HepG2 (cell line): ENCODE data around the gene SLTM. TPM values are rescaled to one million over a fixed set of nuclear protein-coding genes. Genes with fewer than 3 reads are reported as not detected.

ENCODE experiments used
- ASH2L ChIP-seq: fragments of 300-600, 200-600 bp; sonication (generic); IDR thresholded peaks from 2 replicates; pipeline ENCODE4 v1.7.0; 2017; ENCODE audit warnings: low read depth, mild to moderate bottlenecking, moderate library complexity, mixed read lengths, low read length; ENCODE audit not compliant: insufficient read length
- HMGA1 ChIP-seq: sonication (generic); formaldehyde crosslinking; conservative IDR thresholded peaks from 2 replicates; pipeline ENCODE4 v1.4.0; 2020; ENCODE audit warnings: missing genetic modification reagents
- IKZF4 ChIP-seq: sonication (generic); formaldehyde crosslinking; IDR thresholded peaks from 2 replicates; pipeline ENCODE4 v1.5.1; 2020; ENCODE audit warnings: borderline replicate concordance, mild to moderate bottlenecking, low read depth, missing genetic modification reagents; ENCODE audit errors: not compliant biosample characterization
- ISL2 ChIP-seq: sonication (generic); formaldehyde crosslinking; IDR thresholded peaks from 2 replicates; pipeline ENCODE4 v1.5.0; 2020; ENCODE audit warnings: missing genetic modification reagents
- KLF11 ChIP-seq: IDR thresholded peaks from 2 replicates; pipeline ENCODE4 v1.6.1; 2016; ENCODE audit warnings: missing compliant biosample characterization
- MLLT10 ChIP-seq: sonication (generic); formaldehyde crosslinking; IDR thresholded peaks from 2 replicates; pipeline ENCODE4 v1.4.0; 2020; ENCODE audit warnings: missing genetic modification reagents
- PHF5A ChIP-seq: IDR thresholded peaks from one replicate; pipeline ENCODE4 v1.6.1; 2018; ENCODE audit warnings: low read depth, missing genetic modification reagents; ENCODE audit not compliant: unreplicated experiment
- RFXAP ChIP-seq: sonication (generic); formaldehyde crosslinking; IDR thresholded peaks from 2 replicates; pipeline ENCODE4 v1.4.0; 2020; ENCODE audit warnings: missing genetic modification reagents, borderline replicate concordance
- SAFB2 ChIP-seq: sonication (generic); formaldehyde crosslinking; IDR thresholded peaks from 2 replicates; pipeline ENCODE4 v1.5.1; 2020; ENCODE audit warnings: missing genetic modification reagents, low read depth, mild to moderate bottlenecking, borderline replicate concordance
- SALL1 ChIP-seq: sonication (generic); formaldehyde crosslinking; IDR thresholded peaks from 2 replicates; pipeline ENCODE4 v1.8.0; 2022; ENCODE audit warnings: mild to moderate bottlenecking, missing genetic modification reagents
- SETDB1 ChIP-seq: sonication (generic); formaldehyde crosslinking; IDR thresholded peaks from 2 replicates; pipeline ENCODE4 v1.5.1; 2020; ENCODE audit warnings: missing genetic modification reagents, mild to moderate bottlenecking, borderline replicate concordance
- SIN3B ChIP-seq: fragments of 150-350 bp; IDR thresholded peaks from 2 replicates; pipeline ENCODE4 v1.6.1; 2014; ENCODE audit warnings: low read length
- TFE3 ChIP-seq: IDR thresholded peaks from 2 replicates; pipeline ENCODE4 v1.6.1; 2016
- ZNF121 ChIP-seq: sonication (generic); formaldehyde crosslinking; IDR thresholded peaks from 2 replicates; pipeline ENCODE4 v1.5.0; 2020; ENCODE audit warnings: mild to moderate bottlenecking, missing genetic modification reagents
- ZNF235 ChIP-seq: sonication (generic); formaldehyde crosslinking; IDR thresholded peaks from 2 replicates; pipeline ENCODE4 v1.8.1; 2023; ENCODE audit warnings: mild to moderate bottlenecking, missing genetic modification reagents, borderline replicate concordance
- ZNF589 ChIP-seq: sonication (generic); formaldehyde crosslinking; conservative IDR thresholded peaks from 2 replicates; pipeline ENCODE4 v1.8.0; 2022; ENCODE audit warnings: mild to moderate bottlenecking, moderate library complexity, missing genetic modification reagents
- ZNF619 ChIP-seq: sonication (generic); formaldehyde crosslinking; IDR thresholded peaks from 2 replicates; pipeline ENCODE4 v1.4.0; 2020; ENCODE audit warnings: mild to moderate bottlenecking, missing genetic modification reagents
- ZNF850 ChIP-seq: sonication (generic); formaldehyde crosslinking; conservative IDR thresholded peaks from 2 replicates; pipeline ENCODE4 v1.9.0; 2021; ENCODE audit warnings: mild to moderate bottlenecking, missing genetic modification reagents
- polyA plus RNA-seq, 8 experiments: library from polyadenylated mRNA; depleted of rRNA in 3 of 8; stranded (reverse) in 7 of 8; unstranded in 1 of 8; fragments of >200 nt; fragmentation: Illumina TruSeq in 4 of 8; extraction: Trizol in 4 of 8; gene quantifications; 2 replicates each; pipeline versions ENCODE4 v1.2.1 to v1.2.3, GENCODE V29; 2011 to 2016; ENCODE audit warnings: low read depth in 4 of 8, missing spikeins in 1 of 8, mixed read lengths in 1 of 8; ENCODE audit not compliant: insufficient read depth in 1 of 8
- total RNA-seq, 5 experiments: library from RNA; depleted of rRNA; stranded (reverse); fragments of >200 nt; fragmentation: Illumina TruSeq; extraction: Trizol; gene quantifications; 2 replicates each; pipeline ENCODE4 v1.2.3, GENCODE V29; 2016; ENCODE audit warnings: low read depth in 1 of 5
- TF ChIP-seq, protein P1 (sequence below): sonication (generic); formaldehyde crosslinking; IDR thresholded peaks from 2 replicates; pipeline ENCODE4 v1.4.0; 2020; ENCODE audit warnings: missing genetic modification reagents
- TF ChIP-seq, protein P2 (sequence below): IDR thresholded peaks from 2 replicates; pipeline ENCODE4 v1.6.1; 2016; ENCODE audit warnings: missing biosample characterization, missing genetic modification reagents, low read depth
- TF ChIP-seq, protein P3 (sequence below): sonication (generic); formaldehyde crosslinking; IDR thresholded peaks from 2 replicates; pipeline ENCODE4 v1.8.0; 2022; ENCODE audit warnings: mild to moderate bottlenecking, missing genetic modification reagents

SLTM gene
- total and polyA plus RNA-seq, 2 of the 13 experiments (the other 11 are each of a cell fraction or from before 2014, with no cell fraction given): 22.0 to 64.2 TPM

- peak; percentile 44; the same call in 1 of the 2 replicates for TF ChIP-seq TFE3
- TF ChIP-seq SAFB2 (CRISPR knock-in tag): peak; percentile 80; the same call in 1 of the 2 replicates
- TF ChIP-seq ZNF121: no peak
- TF ChIP-seq ZNF850 (CRISPR knock-in tag): no peak
- TF ChIP-seq ZNF589 (CRISPR knock-in tag): peak; percentile 88
- peak; percentile 67 for TF ChIP-seq IKZF4
- TF ChIP-seq, protein P1, sequence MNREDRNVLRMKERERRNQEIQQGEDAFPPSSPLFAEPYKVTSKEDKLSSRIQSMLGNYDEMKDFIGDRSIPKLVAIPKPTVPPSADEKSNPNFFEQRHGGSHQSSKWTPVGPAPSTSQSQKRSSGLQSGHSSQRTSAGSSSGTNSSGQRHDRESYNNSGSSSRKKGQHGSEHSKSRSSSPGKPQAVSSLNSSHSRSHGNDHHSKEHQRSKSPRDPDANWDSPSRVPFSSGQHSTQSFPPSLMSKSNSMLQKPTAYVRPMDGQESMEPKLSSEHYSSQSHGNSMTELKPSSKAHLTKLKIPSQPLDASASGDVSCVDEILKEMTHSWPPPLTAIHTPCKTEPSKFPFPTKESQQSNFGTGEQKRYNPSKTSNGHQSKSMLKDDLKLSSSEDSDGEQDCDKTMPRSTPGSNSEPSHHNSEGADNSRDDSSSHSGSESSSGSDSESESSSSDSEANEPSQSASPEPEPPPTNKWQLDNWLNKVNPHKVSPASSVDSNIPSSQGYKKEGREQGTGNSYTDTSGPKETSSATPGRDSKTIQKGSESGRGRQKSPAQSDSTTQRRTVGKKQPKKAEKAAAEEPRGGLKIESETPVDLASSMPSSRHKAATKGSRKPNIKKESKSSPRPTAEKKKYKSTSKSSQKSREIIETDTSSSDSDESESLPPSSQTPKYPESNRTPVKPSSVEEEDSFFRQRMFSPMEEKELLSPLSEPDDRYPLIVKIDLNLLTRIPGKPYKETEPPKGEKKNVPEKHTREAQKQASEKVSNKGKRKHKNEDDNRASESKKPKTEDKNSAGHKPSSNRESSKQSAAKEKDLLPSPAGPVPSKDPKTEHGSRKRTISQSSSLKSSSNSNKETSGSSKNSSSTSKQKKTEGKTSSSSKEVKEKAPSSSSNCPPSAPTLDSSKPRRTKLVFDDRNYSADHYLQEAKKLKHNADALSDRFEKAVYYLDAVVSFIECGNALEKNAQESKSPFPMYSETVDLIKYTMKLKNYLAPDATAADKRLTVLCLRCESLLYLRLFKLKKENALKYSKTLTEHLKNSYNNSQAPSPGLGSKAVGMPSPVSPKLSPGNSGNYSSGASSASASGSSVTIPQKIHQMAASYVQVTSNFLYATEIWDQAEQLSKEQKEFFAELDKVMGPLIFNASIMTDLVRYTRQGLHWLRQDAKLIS (CRISPR knock-in tag): no peak; the same call in 1 of the 2 replicates
- peak; percentile 76 for TF ChIP-seq ZNF235 (CRISPR knock-in tag)
- no peak for TF ChIP-seq MLLT10 (CRISPR knock-in tag)
- TF ChIP-seq SETDB1 (CRISPR knock-in tag): no peak
- TF ChIP-seq, protein P2, sequence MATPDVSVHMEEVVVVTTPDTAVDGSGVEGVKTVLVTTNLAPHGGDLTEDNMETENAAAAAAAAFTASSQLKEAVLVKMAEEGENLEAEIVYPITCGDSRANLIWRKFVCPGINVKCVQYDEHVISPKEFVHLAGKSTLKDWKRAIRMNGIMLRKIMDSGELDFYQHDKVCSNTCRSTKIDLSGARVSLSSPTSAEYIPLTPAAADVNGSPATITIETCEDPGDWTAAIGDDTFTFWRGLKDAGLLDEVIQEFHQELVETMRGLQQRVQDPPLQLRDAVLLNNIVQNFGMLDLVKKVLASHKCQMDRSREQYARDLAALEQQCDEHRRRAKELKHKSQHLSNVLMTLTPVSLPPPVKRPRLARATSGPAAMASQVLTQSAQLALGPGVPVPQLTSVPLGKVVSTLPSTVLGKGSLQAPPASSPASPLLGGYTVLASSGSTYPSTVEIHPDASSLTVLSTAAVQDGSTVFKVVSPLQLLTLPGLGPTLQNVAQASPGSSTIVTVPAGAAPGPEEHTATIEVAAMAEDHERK (CRISPR knock-in tag): peak; percentile 30; the same call in 1 of the 2 replicates
- no peak for TF ChIP-seq ISL2 (CRISPR knock-in tag)
- no peak for TF ChIP-seq HMGA1 (CRISPR knock-in tag)
- peak; percentile 22; the same call in 1 of the 2 replicates for TF ChIP-seq RFXAP
- TF ChIP-seq, protein P3, sequence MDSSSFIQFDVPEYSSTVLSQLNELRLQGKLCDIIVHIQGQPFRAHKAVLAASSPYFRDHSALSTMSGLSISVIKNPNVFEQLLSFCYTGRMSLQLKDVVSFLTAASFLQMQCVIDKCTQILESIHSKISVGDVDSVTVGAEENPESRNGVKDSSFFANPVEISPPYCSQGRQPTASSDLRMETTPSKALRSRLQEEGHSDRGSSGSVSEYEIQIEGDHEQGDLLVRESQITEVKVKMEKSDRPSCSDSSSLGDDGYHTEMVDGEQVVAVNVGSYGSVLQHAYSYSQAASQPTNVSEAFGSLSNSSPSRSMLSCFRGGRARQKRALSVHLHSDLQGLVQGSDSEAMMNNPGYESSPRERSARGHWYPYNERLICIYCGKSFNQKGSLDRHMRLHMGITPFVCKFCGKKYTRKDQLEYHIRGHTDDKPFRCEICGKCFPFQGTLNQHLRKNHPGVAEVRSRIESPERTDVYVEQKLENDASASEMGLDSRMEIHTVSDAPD (CRISPR knock-in tag): no peak
- peak; percentile 90; the same call in 1 of the 2 replicates for TF ChIP-seq ZNF619
- no peak; the same call in 1 of the 2 replicates for TF ChIP-seq SIN3B
- TF ChIP-seq ASH2L: peak; percentile 88
- TF ChIP-seq PHF5A (CRISPR knock-in tag): peak; percentile 17
- peak; percentile 81 for TF ChIP-seq SALL1
- no peak for TF ChIP-seq KLF11
Observed at GRCh38 chr15:58933281-58934113, at the start of gene SLTM (continued).
